Sigmoid colon (tissue), 4 donors: Measurements from ENCODE around the gene PSG7.
"Not testable (repeated sequence)": the region's sequence is repeated elsewhere in the genome, so short reads cannot be mapped to it uniquely, and the experiment has no call there.

ENCODE experiments used
- EP300 ChIP-seq, 4 donors: sonication (generic); formaldehyde crosslinking; IDR thresholded peaks; one replicate each; pipeline ENCODE4 v1.6.1; 2017; ENCODE audit warnings: antibody characterized with exemption in 4 of 4
- POLR2AphosphoS5 ChIP-seq, 4 donors: sonication (generic); formaldehyde crosslinking; IDR thresholded peaks; one replicate each; pipeline ENCODE4 v1.6.1; 2017; ENCODE audit warnings: antibody characterized with exemption in 4 of 4
- TF ChIP-seq, protein P1 (sequence below), 4 experiments: fragments of 450-650 bp in 3 of 4; fragments of 200-600 bp in 1 of 4; IDR thresholded peaks; one replicate each; pipeline ENCODE4 v1.5.1; 2016 to 2019; ENCODE audit warnings: antibody characterized with exemption in 4 of 4, mild to moderate bottlenecking in 3 of 4, moderate library complexity in 2 of 4

DNA sequence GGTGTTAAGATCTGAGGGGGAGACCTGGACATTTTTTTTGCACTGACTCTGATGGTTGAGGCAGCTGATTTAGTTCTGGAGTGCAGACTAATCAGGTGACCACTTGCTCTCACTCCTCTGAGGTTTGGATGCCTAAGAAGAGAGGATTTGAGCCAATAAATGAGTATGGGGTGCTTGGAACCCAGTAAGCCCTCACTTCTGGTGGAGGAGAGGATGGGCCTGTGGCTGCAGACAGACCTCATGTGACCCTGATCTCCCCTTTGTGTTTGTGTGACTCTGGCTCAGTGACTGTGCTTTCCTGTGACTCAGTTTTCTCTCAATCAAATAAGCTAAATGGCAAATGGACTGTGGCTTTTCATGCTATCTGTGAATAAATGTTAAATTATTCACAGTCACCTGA, 2.8 kb downstream of the PSG7 start:
- TF ChIP-seq, protein P1, sequence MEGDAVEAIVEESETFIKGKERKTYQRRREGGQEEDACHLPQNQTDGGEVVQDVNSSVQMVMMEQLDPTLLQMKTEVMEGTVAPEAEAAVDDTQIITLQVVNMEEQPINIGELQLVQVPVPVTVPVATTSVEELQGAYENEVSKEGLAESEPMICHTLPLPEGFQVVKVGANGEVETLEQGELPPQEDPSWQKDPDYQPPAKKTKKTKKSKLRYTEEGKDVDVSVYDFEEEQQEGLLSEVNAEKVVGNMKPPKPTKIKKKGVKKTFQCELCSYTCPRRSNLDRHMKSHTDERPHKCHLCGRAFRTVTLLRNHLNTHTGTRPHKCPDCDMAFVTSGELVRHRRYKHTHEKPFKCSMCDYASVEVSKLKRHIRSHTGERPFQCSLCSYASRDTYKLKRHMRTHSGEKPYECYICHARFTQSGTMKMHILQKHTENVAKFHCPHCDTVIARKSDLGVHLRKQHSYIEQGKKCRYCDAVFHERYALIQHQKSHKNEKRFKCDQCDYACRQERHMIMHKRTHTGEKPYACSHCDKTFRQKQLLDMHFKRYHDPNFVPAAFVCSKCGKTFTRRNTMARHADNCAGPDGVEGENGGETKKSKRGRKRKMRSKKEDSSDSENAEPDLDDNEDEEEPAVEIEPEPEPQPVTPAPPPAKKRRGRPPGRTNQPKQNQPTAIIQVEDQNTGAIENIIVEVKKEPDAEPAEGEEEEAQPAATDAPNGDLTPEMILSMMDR (IDR thresholded peaks at IDR 0.05) = not testable (repeated sequence)
- TF ChIP-seq POLR2AphosphoS5, EP300 (IDR thresholded peaks at IDR 0.05): not testable (repeated sequence)
